GM18519 (cell line): ENCODE measurements around the gene LRRC3.

Source experiments
- ATAC-seq: cut with Tn5 transposase; IDR thresholded peaks from one replicate; pipeline ENCODE4 v1.9.1; 2021; ENCODE audit warnings: mild to moderate bottlenecking, moderate library complexity; ENCODE audit not compliant: unreplicated experiment, low FRiP score

LRRC3 gene

GRCh38 chr21:44508711-44509445, 53.6 kb downstream of the LRRC3 start:
- ATAC-seq, result no peak

- no peak for ATAC-seq
Observed at GRCh38 chr21:44509539-44509938, 54.2 kb downstream of the LRRC3 start.

- ATAC-seq, result no peak
Observed at GRCh38 chr21:44510109-44510507, 54.8 kb downstream of the LRRC3 start.

GRCh38 chr21:44510508-44511218, 55.4 kb downstream of the LRRC3 start:
- ATAC-seq, result no peak

- no peak for ATAC-seq
Observed at GRCh38 chr21:44511219-44511937, 56.1 kb downstream of the LRRC3 start.
